ENCODE results near the gene RXFP4. TPM values are rescaled to one million over a fixed set of nuclear protein-coding genes. Genes with fewer than 3 reads are reported as not detected.
A peak's percentile ranks its signal among the peaks of the same experiment; 100 is the strongest.

Gene RXFP4
- polyA plus RNA-seq, 1 donor (not counting 4 experiments of a cell fraction or from before 2014, with no cell fraction given), result not detected

DNA sequence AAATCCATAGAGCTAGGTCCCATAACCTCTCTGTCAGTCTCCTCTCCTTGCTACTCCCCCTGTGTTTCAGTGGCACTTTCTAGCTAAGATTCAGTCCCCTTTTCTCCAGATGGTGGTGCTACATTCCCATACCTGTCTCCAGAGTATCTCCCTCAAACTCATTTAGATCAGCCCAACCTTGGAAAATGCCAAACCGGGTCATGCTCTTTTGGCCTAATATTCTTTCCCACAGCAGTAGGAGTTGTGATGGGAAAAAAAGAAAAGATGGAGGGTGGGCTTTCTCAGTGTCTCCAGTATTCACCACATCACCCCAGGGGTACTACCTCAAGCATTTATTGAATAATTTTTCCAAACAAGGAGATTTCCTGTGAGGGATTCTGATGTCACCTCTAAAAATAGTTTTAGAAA lies 3.2 kb upstream of the RXFP4 start:
- DNase-seq (ENCODE audit: low read depth, low spot score), result no peak

DNA sequence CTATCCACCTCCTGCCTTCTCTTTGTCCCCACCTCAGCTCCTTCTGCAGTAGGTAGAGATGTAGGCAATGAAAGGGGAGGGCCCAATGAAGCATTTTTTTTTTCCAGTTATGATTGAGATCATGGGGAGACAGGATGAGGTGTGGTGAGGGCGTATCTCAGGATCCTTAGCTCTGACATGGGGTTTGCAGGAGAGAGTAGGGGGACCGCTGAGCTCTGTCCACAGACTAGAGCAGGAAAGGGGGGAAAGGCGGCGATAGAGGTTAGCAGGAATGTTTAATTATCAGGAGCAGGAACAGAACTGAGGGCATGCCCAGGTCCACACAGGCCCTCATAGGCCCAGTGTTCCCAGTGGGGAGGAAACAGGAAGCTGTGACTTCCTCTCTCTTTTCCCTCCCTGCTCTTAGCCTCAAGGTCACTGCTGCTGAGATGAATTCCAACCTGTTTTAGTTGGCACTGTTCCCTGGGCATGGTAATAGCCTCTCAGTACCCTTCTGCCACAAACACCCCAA lies 901 bp upstream of the RXFP4 start:
- DNase-seq (ENCODE audit: low read depth, low spot score) (no peak), FAIRE-seq (peak; percentile 71)
- TF ChIP-seq CTCF (optimal IDR thresholded peaks at IDR 0.05 in 1 of 3, IDR thresholded peaks at IDR 0.05 in 1 of 3, conservative IDR thresholded peaks at IDR 0.05 in 1 of 3; ENCODE audit: extremely low read depth in 1 of 3, insufficient read depth in 2 of 3, low read length in 3 of 3) (no peak), EZH2 (IDR thresholded peaks at IDR 0.05; ENCODE audit: low read length) (no peak)
- H2AFZ ChIP-seq (ENCODE audit: control insufficient read depth, low read length), result peak overlapping the region; percentile 72
- no peaks in the 10 kb centered on the region for H4K20me1 ChIP-seq (ENCODE audit: control insufficient read depth, extremely low read depth, insufficient read depth, low read length)
- H3K27me3 ChIP-seq (ENCODE audit: control insufficient read depth, extremely low read depth, insufficient read depth, low read length), result no peaks in the 10 kb centered on the region
- no peaks in the 10 kb centered on the region for H3K79me2 ChIP-seq (ENCODE audit: control insufficient read depth, insufficient read depth, low read length)
- dilution Hi-C loops (cut with MboI; ENCODE audit: extremely low pct_ligation_motif_present, low sequenced_read_pairs), result no loop called here
- no peaks in the 10 kb centered on the region for H3K9me1 ChIP-seq (ENCODE audit: control insufficient read depth, extremely low read depth, insufficient read depth, low read length)
- H3K36me3 ChIP-seq (ENCODE audit: control insufficient read depth in 2 of 2, extremely low read depth in 1 of 2, insufficient read depth in 2 of 2, low read length in 2 of 2), result no peaks in the 10 kb centered on the region
- peak overlapping the region; percentile 34 for H3K4me2 ChIP-seq (ENCODE audit: control insufficient read depth, extremely low read depth, insufficient read depth, low read depth, low read length)
- peaks cover 36% of the 10 kb centered on the region for H3K4me1 ChIP-seq (ENCODE audit: control insufficient read depth, extremely low read depth, insufficient read depth, low read length)
- H3K27ac ChIP-seq (ENCODE audit: control insufficient read depth, insufficient read depth, low read length), result peak overlapping the region; percentile 59
- no peak overlapping the region for H3K4me3 ChIP-seq (ENCODE audit: control insufficient read depth in 2 of 3, extremely low read depth in 1 of 3, insufficient read depth in 2 of 3, low read depth in 1 of 3, low read length in 3 of 3)
- peak overlapping the region; percentile 36 for H3K9ac ChIP-seq (ENCODE audit: control insufficient read depth, extremely low read depth, insufficient read depth, low read length)
- H3K9me3 ChIP-seq (ENCODE audit: control insufficient read depth, low read depth, low read length), result no peaks in the 10 kb centered on the region

More for the DNA sequence above, 3.2 kb upstream of the RXFP4 start:
- no peaks in the 10 kb centered on the region for H3K9me3 ChIP-seq (ENCODE audit: control insufficient read depth, low read depth, low read length)
- peak; percentile 58 for FAIRE-seq
- H3K4me2 ChIP-seq (ENCODE audit: control insufficient read depth, extremely low read depth, insufficient read depth, low read depth, low read length), result no peak overlapping the region
- no peak overlapping the region for H3K27ac ChIP-seq (ENCODE audit: control insufficient read depth, insufficient read depth, low read length)
- no peaks in the 10 kb centered on the region for H4K20me1 ChIP-seq (ENCODE audit: control insufficient read depth, extremely low read depth, insufficient read depth, low read length)
- H3K4me1 ChIP-seq (ENCODE audit: control insufficient read depth, extremely low read depth, insufficient read depth, low read length), result peaks cover 40% of the 10 kb centered on the region
- dilution Hi-C loops (cut with MboI; ENCODE audit: extremely low pct_ligation_motif_present, low sequenced_read_pairs), result no loop called here
- H3K36me3 ChIP-seq (ENCODE audit: control insufficient read depth in 2 of 2, extremely low read depth in 1 of 2, insufficient read depth in 2 of 2, low read length in 2 of 2), result peaks cover 2 to 4% of the 10 kb centered on the region in 2 experiments
- H3K79me2 ChIP-seq (ENCODE audit: control insufficient read depth, insufficient read depth, low read length), result peaks cover 10% of the 10 kb centered on the region
- no peak overlapping the region for H2AFZ ChIP-seq (ENCODE audit: control insufficient read depth, low read length)
- H3K9me1 ChIP-seq (ENCODE audit: control insufficient read depth, extremely low read depth, insufficient read depth, low read length), result no peaks in the 10 kb centered on the region
- TF ChIP-seq EZH2 (IDR thresholded peaks at IDR 0.05; ENCODE audit: low read length) (no peak), CTCF (optimal IDR thresholded peaks at IDR 0.05 in 1 of 3, IDR thresholded peaks at IDR 0.05 in 1 of 3, conservative IDR thresholded peaks at IDR 0.05 in 1 of 3; ENCODE audit: extremely low read depth in 1 of 3, insufficient read depth in 2 of 3, low read length in 3 of 3) (peak; percentile 73 to 83 (median 82))
- no peaks in the 10 kb centered on the region for H3K27me3 ChIP-seq (ENCODE audit: control insufficient read depth, extremely low read depth, insufficient read depth, low read length)
- no peak overlapping the region for H3K9ac ChIP-seq (ENCODE audit: control insufficient read depth, extremely low read depth, insufficient read depth, low read length)
- H3K4me3 ChIP-seq (ENCODE audit: control insufficient read depth in 2 of 3, extremely low read depth in 1 of 3, insufficient read depth in 2 of 3, low read depth in 1 of 3, low read length in 3 of 3), result no peak overlapping the region

Data from keratinocyte (primary cell).